SK-N-SH (cell line): ENCODE measurements around the gene REV1. TPM values are rescaled to one million over a fixed set of nuclear protein-coding genes. Genes with fewer than 3 reads are reported as not detected.

Experiments
- CTCF ChIA-PET: fragments of 300-600, 350-600 bp; formaldehyde crosslinking; extraction: SDS; loops from one replicate; lab custom pipeline; 2021; lab: Yijun Ruan, JAX
- POLR2A ChIA-PET: fragments of 350-600 bp; sonication (Branson Sonifier 250); formaldehyde crosslinking; extraction: SDS; loops from one replicate; lab custom pipeline; 2020; ENCODE audit warnings: antibody characterized with exemption, inconsistent platforms; lab: Yijun Ruan, JAX
- DNase-seq: peaks from one replicate; pipeline ENCODE4 v3.0.0; 2012
- H2AFZ ChIP-seq: fragments of 200-600 bp; sonication (generic); 2 replicates; pipeline ENCODE4 v1.8.1; 2016; ENCODE audit warnings: antibody characterized with exemption, mild to moderate bottlenecking, low read depth
- H3F3A ChIP-seq: fragments of 200-600 bp; sonication (generic); replicated peaks from 2 replicates; pipeline ENCODE3; 2016; ENCODE audit warnings: antibody characterized with exemption, mild to moderate bottlenecking; ENCODE audit not compliant: insufficient read depth
- H3K27ac ChIP-seq, 2 experiments: fragments of 200-500 bp in 1 of 2; fragments of 200-600 bp in 1 of 2; sonication (Bioruptor generic) in 1 of 2; sonication (generic), shearing (Covaris generic) in 1 of 2; 2 replicates each; pipeline versions ENCODE4 v1.5.1 to v1.6.1; 2014 to 2016; ENCODE audit warnings: low read depth in 2 of 2, inconsistent platforms in 1 of 2, low read length in 1 of 2, mild to moderate bottlenecking in 1 of 2, mixed read lengths in 1 of 2
- H3K27me3 ChIP-seq: fragments of 200-600 bp; sonication (generic), shearing (Covaris generic); 2 replicates; pipeline ENCODE4 v1.6.1; 2016; ENCODE audit warnings: mixed run types; ENCODE audit not compliant: insufficient read depth
- H3K36me3 ChIP-seq, 2 experiments: fragments of 200-500 bp in 1 of 2; fragments of 200-600 bp in 1 of 2; sonication (Bioruptor generic) in 1 of 2; sonication (generic) in 1 of 2; replicated peaks in 1 of 2; 2 replicates each; pipeline versions ENCODE3 to v1.5.1; 2014 to 2016; ENCODE audit warnings: low read length in 1 of 2, mild to moderate bottlenecking in 1 of 2; ENCODE audit not compliant: insufficient read depth in 2 of 2, control insufficient read depth in 1 of 2
- H3K4me1 ChIP-seq, 2 experiments: fragments of 200-500 bp in 1 of 2; fragments of 200-600 bp in 1 of 2; sonication (Bioruptor generic) in 1 of 2; sonication (generic), shearing (Covaris generic) in 1 of 2; 2 replicates each; pipeline versions ENCODE4 v1.5.1 to v1.6.1; 2014 to 2016; ENCODE audit warnings: low read depth in 1 of 2, low read length in 1 of 2, mixed run types in 1 of 2; ENCODE audit not compliant: insufficient read depth in 2 of 2, control insufficient read depth in 1 of 2
- H3K4me2 ChIP-seq: fragments of 200-600 bp; sonication (generic), shearing (Covaris generic); 2 replicates; pipeline ENCODE4 v1.6.1; 2017; ENCODE audit warnings: mixed run types
- H3K4me3 ChIP-seq, 2 experiments: fragments of 200-500 bp in 1 of 2; fragments of 200-600 bp in 1 of 2; sonication (Bioruptor generic) in 1 of 2; sonication (generic), shearing (Covaris generic) in 1 of 2; 2 replicates each; pipeline versions ENCODE4 v1.5.1 to v1.8.1; 2014 to 2016; ENCODE audit warnings: low read depth in 2 of 2, inconsistent platforms in 1 of 2, low read length in 1 of 2, mild to moderate bottlenecking in 1 of 2, mixed read lengths in 1 of 2, moderate library complexity in 1 of 2
- H3K79me2 ChIP-seq: fragments of 200-600 bp; sonication (generic); 2 replicates; pipeline ENCODE4 v1.8.1; 2017; ENCODE audit warnings: mild to moderate bottlenecking; ENCODE audit not compliant: insufficient read depth
- H3K9ac ChIP-seq: fragments of 200-600 bp; sonication (generic); 2 replicates; pipeline ENCODE4 v1.6.1; 2017; ENCODE audit warnings: mixed run types
- H3K9me2 ChIP-seq: fragments of 200-600 bp; sonication (generic); 2 replicates; pipeline ENCODE4 v1.6.1; 2017; ENCODE audit warnings: mixed run types
- H3K9me3 ChIP-seq: fragments of 200-600 bp; sonication (generic); 2 replicates; pipeline ENCODE4 v1.6.1; 2017; ENCODE audit warnings: mixed run types, mild to moderate bottlenecking, moderate library complexity
- H4K20me1 ChIP-seq: fragments of 200-600 bp; sonication (generic); 2 replicates; pipeline ENCODE4 v1.6.1; 2017; ENCODE audit warnings: mild to moderate bottlenecking, mixed run types; ENCODE audit not compliant: insufficient read depth
- CHD2 ChIP-seq: fragments of 150-350 bp; IDR thresholded peaks from 2 replicates; pipeline ENCODE4 v1.6.1; 2018; ENCODE audit warnings: low read length; ENCODE audit not compliant: partially characterized antibody
- EZH2phosphoT487 ChIP-seq: fragments of 200-600 bp; sonication (generic); IDR thresholded peaks from 2 replicates; pipeline ENCODE4 v1.6.1; 2017; ENCODE audit warnings: low read depth, mixed run types, mild to moderate bottlenecking, antibody characterized with exemption, moderate library complexity, borderline replicate concordance
- FOSL2 ChIP-seq: IDR thresholded peaks from 2 replicates; pipeline ENCODE4 v1.4.0; 2012; ENCODE audit warnings: low read depth, mild to moderate bottlenecking, moderate library complexity, borderline replicate concordance
- RAD21 ChIP-seq: IDR thresholded peaks from 2 replicates; pipeline ENCODE4 v1.6.1; 2012; ENCODE audit warnings: mild to moderate bottlenecking, low read length
- RCOR1 ChIP-seq: fragments of 150-350 bp; IDR thresholded peaks from 2 replicates; pipeline ENCODE4 v1.6.1; 2017; ENCODE audit warnings: antibody characterized with exemption, low read length
- RFX5 ChIP-seq: IDR thresholded peaks from 2 replicates; pipeline ENCODE4 v1.6.1; 2012; ENCODE audit warnings: mild to moderate bottlenecking, improper control_type of control experiment, low read length
- RXRA ChIP-seq: IDR thresholded peaks from 2 replicates; pipeline ENCODE4 v1.4.0; 2012; ENCODE audit warnings: low read depth, mild to moderate bottlenecking, borderline replicate concordance
- SIN3A ChIP-seq: IDR thresholded peaks from 2 replicates; pipeline ENCODE4 v1.6.1; 2012; ENCODE audit warnings: low read depth, mild to moderate bottlenecking, low read length, moderate library complexity, borderline replicate concordance
- SMC3 ChIP-seq: IDR thresholded peaks from 2 replicates; pipeline ENCODE4 v1.6.1; 2012; ENCODE audit warnings: low read depth, low read length, improper control_type of control experiment
- TAF1 ChIP-seq: IDR thresholded peaks from 2 replicates; pipeline ENCODE4 v1.6.1; 2012; ENCODE audit warnings: low read depth, mild to moderate bottlenecking, low read length, moderate library complexity, borderline replicate concordance
- WGBS: methylation state at CpG from one replicate; pipeline ENCODE4 v1.1.6; 2017; ENCODE audit warnings: low lambda C conversion rate; 5-methylcytosine and 5-hydroxymethylcytosine counted together
- polyA plus RNA-seq, 3 experiments: library from polyadenylated mRNA; depleted of rRNA; stranded (reverse); fragments of >200 nt; gene quantifications; 2 replicates each; pipeline ENCODE4 v1.2.3, GENCODE V29; 2012
- TF ChIP-seq, protein P1 (sequence below): IDR thresholded peaks from 2 replicates; pipeline ENCODE4 v1.4.0; 2012; ENCODE audit warnings: low read depth, borderline replicate concordance
- TF ChIP-seq, protein P2 (sequence below): fragments of 200-600 bp; sonication (generic); IDR thresholded peaks from 2 replicates; pipeline ENCODE4 v1.6.1; 2017; ENCODE audit warnings: antibody characterized with exemption, mild to moderate bottlenecking, moderate library complexity
- TF ChIP-seq, protein P3 (sequence below): IDR thresholded peaks from 2 replicates; pipeline ENCODE4; 2012
- TF ChIP-seq, protein P4 (sequence below): IDR thresholded peaks from 2 replicates; pipeline ENCODE4 v1.6.1; 2012; ENCODE audit warnings: mild to moderate bottlenecking, low read depth, low read length, moderate library complexity
- TF ChIP-seq, protein P5 (sequence below): fragments of 150-350 bp; IDR thresholded peaks from 2 replicates; pipeline ENCODE4 v1.6.1; 2017; ENCODE audit warnings: antibody characterized with exemption, low read length, low read depth, borderline replicate concordance
- TF ChIP-seq, protein P6 (sequence below): IDR thresholded peaks from 2 replicates; pipeline ENCODE4 v1.4.0; 2012; ENCODE audit warnings: low read depth

REV1 gene
- polyA plus RNA-seq, 1 of the 3 experiments (the other 2 are of a cell fraction): 15.9 TPM

DNA sequence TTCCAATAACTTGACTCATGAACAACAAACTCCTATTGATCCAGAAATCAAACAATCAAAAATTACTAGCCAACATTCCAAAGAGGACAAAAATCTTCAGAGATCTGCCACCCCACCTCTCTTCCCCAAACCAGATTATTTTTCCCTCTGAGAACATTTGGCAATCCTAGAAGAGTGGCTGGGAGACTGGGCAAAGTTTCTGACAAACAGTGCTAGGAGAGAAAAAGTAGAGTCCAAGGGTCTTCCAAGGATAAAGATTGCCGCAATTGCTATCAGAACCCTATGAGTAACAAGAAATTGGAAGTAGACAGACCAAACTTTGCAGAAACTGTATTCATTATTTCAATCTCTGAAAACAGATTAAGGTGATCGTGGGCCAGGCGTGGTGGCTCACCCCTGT, 22.4 kb downstream of the REV1 start (continued):
- TF ChIP-seq EZH2phosphoT487: no peak

DNA sequence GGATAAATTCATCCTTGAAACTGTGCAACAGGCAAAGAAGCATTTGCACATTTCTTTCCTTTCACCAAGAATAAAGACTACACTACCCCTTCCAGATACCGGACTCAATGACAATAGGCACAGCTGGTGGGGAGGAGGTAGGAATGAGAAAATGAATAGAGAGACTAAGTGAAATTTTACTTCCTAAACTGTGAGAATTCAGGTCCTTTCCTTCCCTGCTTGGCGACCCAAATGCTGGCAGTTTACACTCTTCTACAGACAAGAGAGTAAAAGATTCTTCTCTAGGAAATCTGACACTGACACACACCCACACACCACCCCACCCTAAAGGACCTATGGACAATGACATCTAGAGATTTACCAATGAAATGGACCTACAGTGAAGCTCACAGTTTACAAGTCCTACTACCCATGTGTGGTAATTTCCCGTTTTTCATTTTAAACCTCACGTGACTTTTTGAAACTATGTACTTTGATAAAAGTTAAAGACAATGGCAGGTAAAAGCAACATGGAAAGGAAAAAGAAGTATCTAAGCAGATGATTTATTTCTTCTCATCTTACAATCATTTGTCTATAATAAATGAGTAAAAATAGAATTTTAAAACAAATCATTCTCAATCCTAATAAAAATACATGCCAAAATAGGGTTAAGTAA, 27.9 kb downstream of the REV1 start:
- H3K79me2 ChIP-seq: peaks cover 73% of the 10 kb centered on the region
- no peak overlapping the region for H3K4me3 ChIP-seq
- no peak for DNase-seq
- no peaks in the 10 kb centered on the region for H3K9me2 ChIP-seq
- POLR2A ChIA-PET: no interaction called here
- TF ChIP-seq TAF1 (no peak), CHD2 (no peak), RXRA (no peak), RCOR1 (no peak), RAD21 (no peak)
- TF ChIP-seq, protein P1, sequence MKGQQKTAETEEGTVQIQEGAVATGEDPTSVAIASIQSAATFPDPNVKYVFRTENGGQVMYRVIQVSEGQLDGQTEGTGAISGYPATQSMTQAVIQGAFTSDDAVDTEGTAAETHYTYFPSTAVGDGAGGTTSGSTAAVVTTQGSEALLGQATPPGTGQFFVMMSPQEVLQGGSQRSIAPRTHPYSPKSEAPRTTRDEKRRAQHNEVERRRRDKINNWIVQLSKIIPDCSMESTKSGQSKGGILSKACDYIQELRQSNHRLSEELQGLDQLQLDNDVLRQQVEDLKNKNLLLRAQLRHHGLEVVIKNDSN: no peak
- TF ChIP-seq, all 33 proteins: peak for 0
- Histone ChIP-seq H3K4me2 (no peak overlapping the region), H3F3A (peaks cover 6% of the 10 kb centered on the region), H3K9ac (no peak overlapping the region), H2AFZ (no peak overlapping the region), H3K27ac (no peak overlapping the region), H4K20me1 (peaks cover 27% of the 10 kb centered on the region), H3K27me3 (no peaks in the 10 kb centered on the region), H3K4me1 (no peaks in the 10 kb centered on the region), H3K36me3 (peaks cover 34 to 49% of the 10 kb centered on the region in 2 experiments), H3K9me3 (no peaks in the 10 kb centered on the region; the same call in 1 of the 2 replicates)
- CTCF ChIA-PET: interaction anchor here (1.0 kb wide), 1 partner anchor 10 kb away, joined by 3 read pairs; no protein-coding TSS in a partner anchor
- 95% methylated on average over 4 of the region's 4 CpGs for WGBS

DNA sequence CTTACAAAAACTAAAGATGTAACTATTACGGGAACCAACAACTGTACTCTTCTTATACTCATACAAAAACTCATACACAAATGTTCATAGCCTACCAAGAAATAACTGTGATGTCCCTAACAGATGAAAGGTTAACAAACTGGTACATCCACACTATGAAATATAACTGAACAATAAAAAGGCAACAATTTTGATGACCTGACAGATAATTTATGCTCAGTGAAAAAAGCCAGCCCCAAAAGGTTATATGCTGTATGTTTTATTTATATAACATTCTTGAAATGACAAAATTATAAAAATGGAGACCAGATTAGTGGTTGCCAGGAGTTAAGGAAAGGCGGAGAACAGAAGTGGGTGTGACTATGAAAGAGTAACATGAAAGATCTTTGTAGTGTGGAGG, 31.3 kb downstream of the REV1 start:
- H2AFZ ChIP-seq: no peak overlapping the region
- H3K4me1 ChIP-seq: no peaks in the 10 kb centered on the region
- no peak for DNase-seq
- no peak overlapping the region for H3K4me3 ChIP-seq
- no peak overlapping the region for H3K9ac ChIP-seq
- no peak overlapping the region for H3K27ac ChIP-seq
- H3F3A ChIP-seq: peaks cover 10% of the 10 kb centered on the region
- ChIA-PET POLR2A (no interaction called here), CTCF (no interaction called here)
- no peaks in the 10 kb centered on the region for H3K9me2 ChIP-seq
- H4K20me1 ChIP-seq: 0 out of 2 replicates have a peak, but pooled peaks cover 9% of the 10 kb centered on the region
- no peaks in the 10 kb centered on the region for H3K27me3 ChIP-seq
- no peaks in the 10 kb centered on the region; the same call in 1 of the 2 replicates for H3K9me3 ChIP-seq
- 95% methylated on average over 2 of the region's 2 CpGs for WGBS
- H3K4me2 ChIP-seq: no peak overlapping the region
- peaks cover 53 to 59% of the 10 kb centered on the region in 2 experiments for H3K36me3 ChIP-seq
- peaks cover 68% of the 10 kb centered on the region for H3K79me2 ChIP-seq
- TF ChIP-seq EZH2phosphoT487 (no peak), RFX5 (no peak), RAD21 (no peak), SMC3 (no peak), FOSL2 (no peak), SIN3A (no peak)
- TF ChIP-seq, protein P2, sequence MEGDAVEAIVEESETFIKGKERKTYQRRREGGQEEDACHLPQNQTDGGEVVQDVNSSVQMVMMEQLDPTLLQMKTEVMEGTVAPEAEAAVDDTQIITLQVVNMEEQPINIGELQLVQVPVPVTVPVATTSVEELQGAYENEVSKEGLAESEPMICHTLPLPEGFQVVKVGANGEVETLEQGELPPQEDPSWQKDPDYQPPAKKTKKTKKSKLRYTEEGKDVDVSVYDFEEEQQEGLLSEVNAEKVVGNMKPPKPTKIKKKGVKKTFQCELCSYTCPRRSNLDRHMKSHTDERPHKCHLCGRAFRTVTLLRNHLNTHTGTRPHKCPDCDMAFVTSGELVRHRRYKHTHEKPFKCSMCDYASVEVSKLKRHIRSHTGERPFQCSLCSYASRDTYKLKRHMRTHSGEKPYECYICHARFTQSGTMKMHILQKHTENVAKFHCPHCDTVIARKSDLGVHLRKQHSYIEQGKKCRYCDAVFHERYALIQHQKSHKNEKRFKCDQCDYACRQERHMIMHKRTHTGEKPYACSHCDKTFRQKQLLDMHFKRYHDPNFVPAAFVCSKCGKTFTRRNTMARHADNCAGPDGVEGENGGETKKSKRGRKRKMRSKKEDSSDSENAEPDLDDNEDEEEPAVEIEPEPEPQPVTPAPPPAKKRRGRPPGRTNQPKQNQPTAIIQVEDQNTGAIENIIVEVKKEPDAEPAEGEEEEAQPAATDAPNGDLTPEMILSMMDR: no peak
- TF ChIP-seq, protein P3, sequence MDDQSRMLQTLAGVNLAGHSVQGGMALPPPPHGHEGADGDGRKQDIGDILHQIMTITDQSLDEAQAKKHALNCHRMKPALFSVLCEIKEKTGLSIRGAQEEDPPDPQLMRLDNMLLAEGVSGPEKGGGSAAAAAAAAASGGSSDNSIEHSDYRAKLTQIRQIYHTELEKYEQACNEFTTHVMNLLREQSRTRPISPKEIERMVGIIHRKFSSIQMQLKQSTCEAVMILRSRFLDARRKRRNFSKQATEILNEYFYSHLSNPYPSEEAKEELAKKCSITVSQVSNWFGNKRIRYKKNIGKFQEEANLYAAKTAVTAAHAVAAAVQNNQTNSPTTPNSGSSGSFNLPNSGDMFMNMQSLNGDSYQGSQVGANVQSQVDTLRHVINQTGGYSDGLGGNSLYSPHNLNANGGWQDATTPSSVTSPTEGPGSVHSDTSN: no peak
- TF ChIP-seq, protein P4, sequence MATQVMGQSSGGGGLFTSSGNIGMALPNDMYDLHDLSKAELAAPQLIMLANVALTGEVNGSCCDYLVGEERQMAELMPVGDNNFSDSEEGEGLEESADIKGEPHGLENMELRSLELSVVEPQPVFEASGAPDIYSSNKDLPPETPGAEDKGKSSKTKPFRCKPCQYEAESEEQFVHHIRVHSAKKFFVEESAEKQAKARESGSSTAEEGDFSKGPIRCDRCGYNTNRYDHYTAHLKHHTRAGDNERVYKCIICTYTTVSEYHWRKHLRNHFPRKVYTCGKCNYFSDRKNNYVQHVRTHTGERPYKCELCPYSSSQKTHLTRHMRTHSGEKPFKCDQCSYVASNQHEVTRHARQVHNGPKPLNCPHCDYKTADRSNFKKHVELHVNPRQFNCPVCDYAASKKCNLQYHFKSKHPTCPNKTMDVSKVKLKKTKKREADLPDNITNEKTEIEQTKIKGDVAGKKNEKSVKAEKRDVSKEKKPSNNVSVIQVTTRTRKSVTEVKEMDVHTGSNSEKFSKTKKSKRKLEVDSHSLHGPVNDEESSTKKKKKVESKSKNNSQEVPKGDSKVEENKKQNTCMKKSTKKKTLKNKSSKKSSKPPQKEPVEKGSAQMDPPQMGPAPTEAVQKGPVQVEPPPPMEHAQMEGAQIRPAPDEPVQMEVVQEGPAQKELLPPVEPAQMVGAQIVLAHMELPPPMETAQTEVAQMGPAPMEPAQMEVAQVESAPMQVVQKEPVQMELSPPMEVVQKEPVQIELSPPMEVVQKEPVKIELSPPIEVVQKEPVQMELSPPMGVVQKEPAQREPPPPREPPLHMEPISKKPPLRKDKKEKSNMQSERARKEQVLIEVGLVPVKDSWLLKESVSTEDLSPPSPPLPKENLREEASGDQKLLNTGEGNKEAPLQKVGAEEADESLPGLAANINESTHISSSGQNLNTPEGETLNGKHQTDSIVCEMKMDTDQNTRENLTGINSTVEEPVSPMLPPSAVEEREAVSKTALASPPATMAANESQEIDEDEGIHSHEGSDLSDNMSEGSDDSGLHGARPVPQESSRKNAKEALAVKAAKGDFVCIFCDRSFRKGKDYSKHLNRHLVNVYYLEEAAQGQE: no peak
- TF ChIP-seq, protein P5, sequence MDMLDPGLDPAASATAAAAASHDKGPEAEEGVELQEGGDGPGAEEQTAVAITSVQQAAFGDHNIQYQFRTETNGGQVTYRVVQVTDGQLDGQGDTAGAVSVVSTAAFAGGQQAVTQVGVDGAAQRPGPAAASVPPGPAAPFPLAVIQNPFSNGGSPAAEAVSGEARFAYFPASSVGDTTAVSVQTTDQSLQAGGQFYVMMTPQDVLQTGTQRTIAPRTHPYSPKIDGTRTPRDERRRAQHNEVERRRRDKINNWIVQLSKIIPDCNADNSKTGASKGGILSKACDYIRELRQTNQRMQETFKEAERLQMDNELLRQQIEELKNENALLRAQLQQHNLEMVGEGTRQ: no peak
- TF ChIP-seq, protein P6, sequence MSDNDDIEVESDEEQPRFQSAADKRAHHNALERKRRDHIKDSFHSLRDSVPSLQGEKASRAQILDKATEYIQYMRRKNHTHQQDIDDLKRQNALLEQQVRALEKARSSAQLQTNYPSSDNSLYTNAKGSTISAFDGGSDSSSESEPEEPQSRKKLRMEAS: no peak
